H1 (cell line): ENCODE data around the gene CHST11.

ENCODE experiments used
- MAFK ChIP-seq: IDR thresholded peaks from 2 replicates; pipeline ENCODE4 v1.6.1; 2012; ENCODE audit warnings: low read depth, mild to moderate bottlenecking, improper control_type of control experiment, low read length
- TAF7 ChIP-seq: optimal IDR thresholded peaks from 2 replicates; pipeline ENCODE3; 2011; ENCODE audit warnings: low read depth, mild to moderate bottlenecking, inconsistent platforms, low read length, moderate library complexity, borderline replicate concordance
- TCF12 ChIP-seq: IDR thresholded peaks from 2 replicates; pipeline ENCODE4 v1.6.1; 2011; ENCODE audit warnings: low read depth, mild to moderate bottlenecking, low read length
- TF ChIP-seq, protein P1 (sequence below), 3 experiments: IDR thresholded peaks; 1 replicate in 2 of 3; 2 replicates in 1 of 3; pipeline versions ENCODE4 v1.5.1 to v1.6.1; 2011; ENCODE audit warnings: low read length in 3 of 3, mild to moderate bottlenecking in 3 of 3, inconsistent platforms in 2 of 3, low read depth in 1 of 3, moderate library complexity in 1 of 3; ENCODE audit not compliant: insufficient read depth in 1 of 3; ENCODE audit errors: control extremely low read depth in 1 of 3

DNA sequence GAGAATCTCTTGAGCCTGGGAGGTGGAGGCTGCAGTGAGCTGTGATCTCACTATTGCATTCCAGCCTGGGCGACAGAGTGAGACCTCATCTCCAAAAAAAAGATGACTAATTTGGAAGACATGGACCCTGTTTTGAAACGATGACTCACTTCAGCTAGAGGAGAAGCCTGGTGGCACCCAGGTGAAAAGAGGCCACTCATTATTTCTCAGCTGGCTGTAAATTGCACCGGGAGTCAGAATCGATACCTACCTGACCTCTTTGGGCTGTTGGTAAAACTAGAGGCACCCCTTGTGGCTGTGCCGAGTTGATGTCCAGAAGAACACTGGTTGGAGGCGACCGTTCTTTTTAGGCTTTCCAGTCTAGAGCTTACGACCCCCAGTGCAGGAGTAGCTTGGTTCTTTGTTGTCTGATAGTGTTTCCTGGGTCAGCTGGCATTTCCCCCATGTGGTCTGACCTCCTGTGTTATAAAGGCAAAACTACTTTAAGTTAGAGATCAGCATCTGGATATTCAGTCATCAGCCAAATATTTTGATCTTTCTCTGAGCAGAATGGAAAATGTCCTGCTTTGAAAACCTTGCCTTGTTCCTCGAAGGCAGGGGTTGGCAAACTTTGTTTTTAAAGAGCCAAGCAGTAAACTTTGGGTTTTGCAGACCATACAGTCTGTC is 93.2 kb downstream of the CHST11 start:
- no peak for TF ChIP-seq MAFK
- no peak for TF ChIP-seq TAF7
- TF ChIP-seq, protein P1, sequence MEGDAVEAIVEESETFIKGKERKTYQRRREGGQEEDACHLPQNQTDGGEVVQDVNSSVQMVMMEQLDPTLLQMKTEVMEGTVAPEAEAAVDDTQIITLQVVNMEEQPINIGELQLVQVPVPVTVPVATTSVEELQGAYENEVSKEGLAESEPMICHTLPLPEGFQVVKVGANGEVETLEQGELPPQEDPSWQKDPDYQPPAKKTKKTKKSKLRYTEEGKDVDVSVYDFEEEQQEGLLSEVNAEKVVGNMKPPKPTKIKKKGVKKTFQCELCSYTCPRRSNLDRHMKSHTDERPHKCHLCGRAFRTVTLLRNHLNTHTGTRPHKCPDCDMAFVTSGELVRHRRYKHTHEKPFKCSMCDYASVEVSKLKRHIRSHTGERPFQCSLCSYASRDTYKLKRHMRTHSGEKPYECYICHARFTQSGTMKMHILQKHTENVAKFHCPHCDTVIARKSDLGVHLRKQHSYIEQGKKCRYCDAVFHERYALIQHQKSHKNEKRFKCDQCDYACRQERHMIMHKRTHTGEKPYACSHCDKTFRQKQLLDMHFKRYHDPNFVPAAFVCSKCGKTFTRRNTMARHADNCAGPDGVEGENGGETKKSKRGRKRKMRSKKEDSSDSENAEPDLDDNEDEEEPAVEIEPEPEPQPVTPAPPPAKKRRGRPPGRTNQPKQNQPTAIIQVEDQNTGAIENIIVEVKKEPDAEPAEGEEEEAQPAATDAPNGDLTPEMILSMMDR (IDR thresholded peaks at IDR 0.05; ENCODE audit: control extremely low read depth in 1 of 3, insufficient read depth in 1 of 3, low read depth in 1 of 3, low read length in 3 of 3): peak in 1 of 3 experiments; percentile 11; a peak in 1 of 4 replicates
- no peak for TF ChIP-seq TCF12
